ENCODE measurements around the gene ZFP91. TPM values are rescaled to one million over a fixed set of nuclear protein-coding genes. Genes with fewer than 3 reads are reported as not detected.

The ZFP91 gene
- total RNA-seq, 4 donors from 2014 or later = 45.9 to 52.4 (median 47.5) TPM

- Histone ChIP-seq H3K36me3 (no peaks in the 10 kb centered on the region), H3K27ac (no peak overlapping the region), H3K4me3 (no peak overlapping the region), H3K9me3 (no peaks in the 10 kb centered on the region), H3K27me3 (no peaks in the 10 kb centered on the region), H3K4me1 (peaks cover 3% of the 10 kb centered on the region)
- DNase-seq (ENCODE audit: low spot score in 2 of 2) = no peak
- WGBS = 92% methylated on average over 2 of the region's 2 CpGs
- no peak for TF ChIP-seq EP300 (IDR thresholded peaks at IDR 0.05)
- TF ChIP-seq CTCF (IDR thresholded peaks at IDR 0.05) = no peak
- no peak for TF ChIP-seq POLR2A (IDR thresholded peaks at IDR 0.05)
- no peak for TF ChIP-seq POLR2AphosphoS5 (IDR thresholded peaks at IDR 0.05)
These were observed 21.6 kb downstream of the ZFP91 start for GRCh38 chr11:58600510-58600909.

GRCh38 chr11:58606930-58607714 is 28.3 kb downstream of the ZFP91 start:
- Histone ChIP-seq H3K4me3 (no peak overlapping the region), H3K4me1 (peaks cover 5% of the 10 kb centered on the region), H3K27ac (no peak overlapping the region), H3K27me3 (no peaks in the 10 kb centered on the region), H3K9me3 (no peaks in the 10 kb centered on the region), H3K36me3 (peaks cover 24% of the 10 kb centered on the region)
- WGBS = 91% methylated on average over 4 of the region's 4 CpGs
- TF ChIP-seq POLR2AphosphoS5 (IDR thresholded peaks at IDR 0.05) = no peak
- no peak for DNase-seq (ENCODE audit: low spot score in 2 of 2)

- Histone ChIP-seq H3K9me3 (no peaks in the 10 kb centered on the region), H3K27me3 (no peaks in the 10 kb centered on the region), H3K27ac (no peak overlapping the region), H3K4me1 (peaks cover 5% of the 10 kb centered on the region), H3K4me3 (no peak overlapping the region), H3K36me3 (peaks cover 36% of the 10 kb centered on the region)
- TF ChIP-seq CTCF (IDR thresholded peaks at IDR 0.05) = no peak
- TF ChIP-seq POLR2A (IDR thresholded peaks at IDR 0.05) = no peak
- TF ChIP-seq EP300 (IDR thresholded peaks at IDR 0.05) = no peak
- no peak for TF ChIP-seq POLR2AphosphoS5 (IDR thresholded peaks at IDR 0.05)
- no peak for DNase-seq (ENCODE audit: low spot score in 2 of 2)
- WGBS = over 99% methylated on average over 5 of the region's 5 CpGs
These were observed 29.5 kb downstream of the ZFP91 start for GRCh38 chr11:58608331-58608730.

- DNase-seq (ENCODE audit: low spot score in 2 of 2) = no peak
- Histone ChIP-seq H3K4me1 (peaks cover 5% of the 10 kb centered on the region), H3K27ac (no peak overlapping the region), H3K9me3 (no peaks in the 10 kb centered on the region), H3K36me3 (peaks cover 50% of the 10 kb centered on the region), H3K4me3 (no peak overlapping the region), H3K27me3 (no peaks in the 10 kb centered on the region)
- TF ChIP-seq CTCF (IDR thresholded peaks at IDR 0.05) (no peak), EP300 (IDR thresholded peaks at IDR 0.05) (no peak), POLR2AphosphoS5 (IDR thresholded peaks at IDR 0.05) (no peak), POLR2A (IDR thresholded peaks at IDR 0.05) (no peak)
- WGBS = 89% methylated on average over 8 of the region's 8 CpGs
These were observed 30.9 kb downstream of the ZFP91 start for GRCh38 chr11:58609723-58610122.

GRCh38 chr11:58613228-58613627 is 34.4 kb downstream of the ZFP91 start:
- H3K36me3 ChIP-seq = peaks cover 80% of the 10 kb centered on the region

More at GRCh38 chr11:58613228-58613627, 34.4 kb downstream of the ZFP91 start:
- Histone ChIP-seq H3K4me1 (peaks cover 15% of the 10 kb centered on the region), H3K27ac (no peak overlapping the region), H3K27me3 (no peaks in the 10 kb centered on the region), H3K4me3 (no peak overlapping the region), H3K9me3 (no peaks in the 10 kb centered on the region)
- WGBS = 96% methylated on average over 2 of the region's 2 CpGs
- TF ChIP-seq POLR2A (IDR thresholded peaks at IDR 0.05) = no peak
- TF ChIP-seq POLR2AphosphoS5 (IDR thresholded peaks at IDR 0.05) = no peak
- no peak for TF ChIP-seq CTCF (IDR thresholded peaks at IDR 0.05)
- no peak for TF ChIP-seq EP300 (IDR thresholded peaks at IDR 0.05)
- no peak for DNase-seq (ENCODE audit: low spot score in 2 of 2)
